H9 (cell line): ENCODE measurements around the gene PLCXD1. TPM values are rescaled to one million over a fixed set of nuclear protein-coding genes. Genes with fewer than 3 reads are reported as not detected.

Experiments
- DNase-seq: peaks from one replicate; pipeline ENCODE4 v3.0.0-alpha.2; 2017
- H2AFZ ChIP-seq: one replicate; pipeline ENCODE4 v1.6.1; 2013; ENCODE audit warnings: mild to moderate bottlenecking, low read length, control low read depth, moderate library complexity
- H2AK5ac ChIP-seq: 2 replicates; pipeline ENCODE4 v1.6.1; 2013; ENCODE audit warnings: low read length, control low read depth, mixed read lengths; ENCODE audit not compliant: insufficient read length
- H2BK120ac ChIP-seq: one replicate; pipeline ENCODE4 v1.6.1; 2013; ENCODE audit warnings: low read depth, mild to moderate bottlenecking, low read length, control low read depth, inconsistent platforms; ENCODE audit not compliant: poor library complexity, severe bottlenecking
- H2BK12ac ChIP-seq: 2 replicates; pipeline ENCODE4 v1.6.1; 2013; ENCODE audit warnings: low read length, control low read depth, mixed read lengths, low read depth; ENCODE audit not compliant: insufficient read length
- H2BK15ac ChIP-seq: 2 replicates; pipeline ENCODE4 v1.6.1; 2013; ENCODE audit warnings: low read depth, low read length, control low read depth
- H2BK20ac ChIP-seq: one replicate; pipeline ENCODE4 v1.6.1; 2013; ENCODE audit warnings: low read depth, mild to moderate bottlenecking, low read length, control low read depth, inconsistent platforms; ENCODE audit not compliant: poor library complexity, severe bottlenecking
- H2BK5ac ChIP-seq: 2 replicates; pipeline ENCODE4 v1.6.1; 2013; ENCODE audit warnings: low read length, control low read depth, mixed read lengths; ENCODE audit not compliant: insufficient read length
- H3K14ac ChIP-seq: 2 replicates; pipeline ENCODE4 v1.6.1; 2013; ENCODE audit warnings: low read length, control low read depth; ENCODE audit not compliant: insufficient read depth
- H3K18ac ChIP-seq: 2 replicates; pipeline ENCODE4 v1.6.1; 2013; ENCODE audit warnings: low read depth, mild to moderate bottlenecking, mixed read lengths, low read length, control low read depth; ENCODE audit not compliant: insufficient read length
- H3K23ac ChIP-seq: 2 replicates; pipeline ENCODE4 v1.6.1; 2013; ENCODE audit warnings: low read length, control low read depth, mixed read lengths, low read depth; ENCODE audit not compliant: insufficient read length
- H3K23me2 ChIP-seq: 2 replicates; pipeline ENCODE4 v1.6.1; 2013; ENCODE audit warnings: low read depth, mild to moderate bottlenecking, mixed read lengths, low read length, control low read depth; ENCODE audit not compliant: insufficient read length, poor library complexity, severe bottlenecking
- H3K27ac ChIP-seq: 2 replicates; pipeline ENCODE4 v1.5.1; 2013; ENCODE audit warnings: low read length, control low read depth, mixed read lengths, low read depth; ENCODE audit not compliant: insufficient read length
- H3K27me3 ChIP-seq: 2 replicates; pipeline ENCODE4 v1.6.1; 2013; ENCODE audit warnings: low read length, control low read depth, inconsistent platforms; ENCODE audit not compliant: insufficient read depth
- H3K4ac ChIP-seq: 2 replicates; pipeline ENCODE4 v1.6.1; 2013; ENCODE audit warnings: low read depth, mild to moderate bottlenecking, control low read depth, inconsistent platforms, low read length, moderate library complexity
- H3K4me1 ChIP-seq: 2 replicates; pipeline ENCODE4 v1.6.1; 2013; ENCODE audit warnings: low read length, control low read depth, inconsistent platforms; ENCODE audit not compliant: insufficient read depth
- H3K4me2 ChIP-seq: 2 replicates; pipeline ENCODE4 v1.6.1; 2013; ENCODE audit warnings: low read length, control low read depth, mixed read lengths; ENCODE audit not compliant: insufficient read length, insufficient read depth
- H3K56ac ChIP-seq: 2 replicates; pipeline ENCODE4 v1.6.1; 2013; ENCODE audit warnings: low read depth, mild to moderate bottlenecking, mixed read lengths, low read length, control low read depth; ENCODE audit not compliant: insufficient read length
- H3K79me1 ChIP-seq: 2 replicates; pipeline ENCODE4 v1.6.1; 2013; ENCODE audit warnings: low read depth, mild to moderate bottlenecking, moderate library complexity, low read length, control low read depth, inconsistent platforms; ENCODE audit not compliant: insufficient read depth, poor library complexity, severe bottlenecking
- H3K79me2 ChIP-seq: 2 replicates; pipeline ENCODE4 v1.6.1; 2013; ENCODE audit warnings: low read length, control low read depth, inconsistent platforms; ENCODE audit not compliant: insufficient read depth
- H3K9ac ChIP-seq: 2 replicates; pipeline ENCODE4 v1.6.1; 2013; ENCODE audit warnings: low read length, control low read depth, mixed read lengths; ENCODE audit not compliant: insufficient read length; ENCODE audit errors: extremely low read depth
- H3K9me3 ChIP-seq: one replicate; pipeline ENCODE4 v1.6.1; 2013; ENCODE audit warnings: low read depth, low read length, inconsistent platforms; ENCODE audit not compliant: control insufficient read depth
- H3T11ph ChIP-seq: one replicate; pipeline ENCODE4 v1.6.1; 2013; ENCODE audit warnings: mild to moderate bottlenecking, low read length, control low read depth, inconsistent platforms
- H4K20me1 ChIP-seq: one replicate; pipeline ENCODE4 v1.6.1; 2013; ENCODE audit not compliant: control insufficient read depth, insufficient read length, insufficient read depth
- H4K5ac ChIP-seq: 2 replicates; pipeline ENCODE4 v1.6.1; 2013; ENCODE audit warnings: low read depth, mild to moderate bottlenecking, mixed read lengths, low read length, control low read depth; ENCODE audit not compliant: insufficient read length
- H4K8ac ChIP-seq: replicated peaks from 2 replicates; pipeline ENCODE4 v1.6.1; 2013; ENCODE audit warnings: low read length, control low read depth, mixed read lengths, low read depth; ENCODE audit not compliant: insufficient read length
- H4K91ac ChIP-seq: 2 replicates; pipeline ENCODE4 v1.6.1; 2013; ENCODE audit warnings: low read depth, mild to moderate bottlenecking, moderate library complexity, mixed read lengths, low read length, control low read depth; ENCODE audit not compliant: insufficient read length
- H3K27ac Mint-ChIP-seq, 3 experiments: 2 replicates in 2 of 3; 3 replicates in 1 of 3; pipeline ENCODE4 v1.8.0; 2020 to 2021; ENCODE audit warnings: mixed read lengths in 3 of 3, mild to moderate bottlenecking in 1 of 3, moderate library complexity in 1 of 3
- H3K27me3 Mint-ChIP-seq: 2 replicates; pipeline ENCODE4 v1.8.0; 2021; ENCODE audit warnings: low read depth, mild to moderate bottlenecking, moderate library complexity, mixed read lengths
- H3K36me3 Mint-ChIP-seq, 3 experiments: 2 replicates in 2 of 3; 3 replicates in 1 of 3; pipeline ENCODE4 v1.8.0; 2020 to 2021; ENCODE audit warnings: low read depth in 3 of 3, mixed read lengths in 3 of 3; ENCODE audit not compliant: insufficient read depth in 1 of 3
- H3K4me1 Mint-ChIP-seq, 2 experiments: 2 replicates each; pipeline ENCODE4 v1.8.0; 2020; ENCODE audit warnings: mixed read lengths in 2 of 2
- H3K4me3 Mint-ChIP-seq, 2 experiments: 2 replicates in 1 of 2; 3 replicates in 1 of 2; pipeline ENCODE4 v1.8.0; 2020 to 2021; ENCODE audit warnings: mild to moderate bottlenecking in 2 of 2, mixed read lengths in 2 of 2, moderate library complexity in 1 of 2
- H3K9me3 Mint-ChIP-seq, 2 experiments: 2 replicates in 1 of 2; 3 replicates in 1 of 2; pipeline ENCODE4 v1.8.0; 2020; ENCODE audit warnings: mild to moderate bottlenecking in 2 of 2, mixed read lengths in 2 of 2, moderate library complexity in 1 of 2
- WGBS: extraction: QIAGEN DNeasy Blood & Tissue Kit; methylation state at CpG from one replicate; pipeline ENCODE4 v1.1.7; 2013; ENCODE audit warnings: missing lambda C conversion rate, low lambda C conversion rate, mixed read lengths; ENCODE audit not compliant: insufficient read length; ENCODE audit errors: extremely low coverage; 5-methylcytosine and 5-hydroxymethylcytosine counted together
- total RNA-seq: library from RNA; stranded (reverse); gene quantifications from 2 replicates; pipeline ENCODE4 v1.2.1, GENCODE V29; 2021
- TF ChIP-seq, protein P1 (sequence below): fragments of 200-600 bp; sonication (generic); conservative IDR thresholded peaks from 3 replicates; pipeline ENCODE4 v1.8.0; 2021; ENCODE audit warnings: antibody characterized with exemption, mild to moderate bottlenecking

Gene PLCXD1
- total RNA-seq, 1 experiment from 2014 or later: 96.5 TPM

DNA sequence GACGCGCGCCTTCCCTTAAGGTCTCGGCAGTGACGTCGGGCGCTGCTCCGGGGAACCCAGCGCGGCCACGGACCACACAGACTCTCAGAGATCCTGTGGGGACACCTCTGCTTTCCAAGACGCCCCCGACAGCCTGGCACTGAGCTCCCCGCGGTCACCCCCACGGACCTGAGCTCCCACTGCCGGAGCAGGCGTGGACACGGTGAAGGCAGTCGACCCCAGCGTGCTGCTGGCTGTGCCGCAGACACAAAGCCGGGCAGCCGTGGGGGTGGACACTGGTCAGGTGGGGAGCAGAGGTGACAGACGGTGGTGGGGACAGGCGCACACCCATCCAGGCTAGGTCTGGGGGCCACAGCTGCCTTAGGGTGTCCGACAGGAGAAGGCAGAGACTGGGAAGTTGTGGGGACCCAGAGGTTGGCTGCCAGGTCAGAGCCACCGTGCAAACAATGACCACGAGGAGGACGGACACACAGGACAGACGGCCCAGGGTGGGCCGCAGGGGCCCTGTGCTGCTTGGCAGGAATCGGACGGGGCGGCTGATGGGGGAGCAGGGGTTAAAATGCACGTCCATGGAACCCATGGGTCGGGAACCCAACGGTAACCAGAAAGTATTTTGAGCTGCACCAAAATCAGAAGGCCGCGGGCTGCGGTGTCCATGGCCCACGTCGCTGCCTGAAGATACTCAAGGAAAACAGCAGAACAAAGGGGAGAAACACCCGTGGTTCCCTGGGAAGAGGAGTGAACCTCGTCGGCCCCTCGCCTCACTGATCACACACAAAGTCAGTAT, 54.0 kb downstream of the PLCXD1 start:
- Histone ChIP-seq H3K79me1 (no peaks in the 10 kb centered on the region), H3K18ac (no peak overlapping the region), H2BK120ac (no peak overlapping the region), H2BK15ac (no peak overlapping the region), H3K9ac (no peak overlapping the region), H3K27me3 (no peaks in the 10 kb centered on the region), H3K23ac (no peak overlapping the region), H3K27ac (no peak overlapping the region), H3K56ac (no peak overlapping the region), H4K20me1 (no peaks in the 10 kb centered on the region), H3K9me3 (no peaks in the 10 kb centered on the region), H3K4me1 (no peaks in the 10 kb centered on the region), H4K91ac (no peak overlapping the region), H4K8ac (no peak overlapping the region), H2AK5ac (no peak overlapping the region), H4K5ac (no peak overlapping the region), H3K4me2 (no peak overlapping the region), H3T11ph (no peak overlapping the region), H2BK12ac (no peak overlapping the region), H2BK20ac (no peak overlapping the region), H3K4ac (no peak overlapping the region), H2BK5ac (no peak overlapping the region), H3K14ac (no peak overlapping the region; the same call in 1 of the 2 replicates), H2AFZ (no peak overlapping the region), H3K79me2 (no peaks in the 10 kb centered on the region), H3K23me2 (no peaks in the 10 kb centered on the region)
- no CpG with 5 or more reads among the region's 47 CpGs for WGBS
- no peak for DNase-seq
- 0 out of 4 replicates have a peak, but pooled peaks cover 0 to 2% of the 10 kb centered on the region in 2 experiments for H3K4me1 Mint-ChIP-seq
- H3K9me3 Mint-ChIP-seq: peaks cover 0 to 1% of the 10 kb centered on the region in 2 experiments; a peak in 2 of 5 replicates
- H3K36me3 Mint-ChIP-seq: peaks cover 22 to 39% (median 34%) of the 10 kb centered on the region in 3 experiments
- no peak overlapping the region for H3K4me3 Mint-ChIP-seq
- peak overlapping the region in 2 of 3 experiments; percentile 67; a peak in 2 of 7 replicates for H3K27ac Mint-ChIP-seq
- TF ChIP-seq, protein P1, sequence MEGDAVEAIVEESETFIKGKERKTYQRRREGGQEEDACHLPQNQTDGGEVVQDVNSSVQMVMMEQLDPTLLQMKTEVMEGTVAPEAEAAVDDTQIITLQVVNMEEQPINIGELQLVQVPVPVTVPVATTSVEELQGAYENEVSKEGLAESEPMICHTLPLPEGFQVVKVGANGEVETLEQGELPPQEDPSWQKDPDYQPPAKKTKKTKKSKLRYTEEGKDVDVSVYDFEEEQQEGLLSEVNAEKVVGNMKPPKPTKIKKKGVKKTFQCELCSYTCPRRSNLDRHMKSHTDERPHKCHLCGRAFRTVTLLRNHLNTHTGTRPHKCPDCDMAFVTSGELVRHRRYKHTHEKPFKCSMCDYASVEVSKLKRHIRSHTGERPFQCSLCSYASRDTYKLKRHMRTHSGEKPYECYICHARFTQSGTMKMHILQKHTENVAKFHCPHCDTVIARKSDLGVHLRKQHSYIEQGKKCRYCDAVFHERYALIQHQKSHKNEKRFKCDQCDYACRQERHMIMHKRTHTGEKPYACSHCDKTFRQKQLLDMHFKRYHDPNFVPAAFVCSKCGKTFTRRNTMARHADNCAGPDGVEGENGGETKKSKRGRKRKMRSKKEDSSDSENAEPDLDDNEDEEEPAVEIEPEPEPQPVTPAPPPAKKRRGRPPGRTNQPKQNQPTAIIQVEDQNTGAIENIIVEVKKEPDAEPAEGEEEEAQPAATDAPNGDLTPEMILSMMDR: no peak
- no peaks in the 10 kb centered on the region for H3K27me3 Mint-ChIP-seq
